Thoracic aorta (tissue), 2 donors: ENCODE data around the gene KLHL29. TPM values are rescaled to one million over a fixed set of nuclear protein-coding genes. Genes with fewer than 3 reads are reported as not detected.
"Not testable (repeated sequence)": the region's sequence is repeated elsewhere in the genome, so short reads cannot be mapped to it uniquely, and the experiment has no call there.

Source experiments
- ATAC-seq: fragments of 150-250 bp; one replicate; pipeline ENCODE4 v1.8.0; 2017; ENCODE audit warnings: low read depth; ENCODE audit not compliant: insufficient number of reproducible peaks, low FRiP score
- DNase-seq: peaks from one replicate; pipeline ENCODE4 v3.0.0-alpha.2; 2020; ENCODE audit warnings: low spot score
- H3K27ac ChIP-seq, 2 donors: fragments of 200-600 bp; sonication (generic); 1 replicate in 1 of 2; 2 replicates in 1 of 2; pipeline ENCODE4 v1.5.1; 2016; ENCODE audit warnings: mild to moderate bottlenecking in 2 of 2, moderate library complexity in 2 of 2
- H3K27me3 ChIP-seq: fragments of 200-600 bp; sonication (generic); replicated peaks from 2 replicates; pipeline ENCODE4 v1.6.0; 2016; ENCODE audit warnings: mild to moderate bottlenecking; ENCODE audit not compliant: insufficient read depth
- H3K36me3 ChIP-seq: fragments of 200-600 bp; sonication (generic); one replicate; pipeline ENCODE4 v1.5.1; 2016
- H3K4me1 ChIP-seq, 2 donors: fragments of 200-600 bp; sonication (generic); 1 replicate in 1 of 2; 2 replicates in 1 of 2; pipeline versions ENCODE4 v1.5.1 to v1.6.0; 2016; ENCODE audit warnings: low read depth in 2 of 2, mild to moderate bottlenecking in 1 of 2; ENCODE audit not compliant: control insufficient read depth in 1 of 2
- H3K4me3 ChIP-seq: fragments of 200-600 bp; sonication (generic); 2 replicates; pipeline ENCODE4 v1.5.1; 2016; ENCODE audit warnings: mild to moderate bottlenecking
- H3K9me3 ChIP-seq: fragments of 200-600 bp; sonication (generic); 2 replicates; pipeline ENCODE4 v1.5.1; 2016
- total RNA-seq, 2 donors: library from RNA; depleted of rRNA; stranded (reverse); fragments of >200 nt; gene quantifications; one replicate each; pipeline versions ENCODE4 v1.1.0 to v1.2.3, GENCODE V29; 2016
- TF ChIP-seq, protein P1 (sequence below): fragments of 200-600 bp; sonication (generic); IDR thresholded peaks from one replicate; pipeline ENCODE4 v1.5.1; 2019; ENCODE audit warnings: antibody characterized with exemption

The KLHL29 gene
- total RNA-seq, 2 donors from 2014 or later = 18.5 to 24.4 TPM

DNA sequence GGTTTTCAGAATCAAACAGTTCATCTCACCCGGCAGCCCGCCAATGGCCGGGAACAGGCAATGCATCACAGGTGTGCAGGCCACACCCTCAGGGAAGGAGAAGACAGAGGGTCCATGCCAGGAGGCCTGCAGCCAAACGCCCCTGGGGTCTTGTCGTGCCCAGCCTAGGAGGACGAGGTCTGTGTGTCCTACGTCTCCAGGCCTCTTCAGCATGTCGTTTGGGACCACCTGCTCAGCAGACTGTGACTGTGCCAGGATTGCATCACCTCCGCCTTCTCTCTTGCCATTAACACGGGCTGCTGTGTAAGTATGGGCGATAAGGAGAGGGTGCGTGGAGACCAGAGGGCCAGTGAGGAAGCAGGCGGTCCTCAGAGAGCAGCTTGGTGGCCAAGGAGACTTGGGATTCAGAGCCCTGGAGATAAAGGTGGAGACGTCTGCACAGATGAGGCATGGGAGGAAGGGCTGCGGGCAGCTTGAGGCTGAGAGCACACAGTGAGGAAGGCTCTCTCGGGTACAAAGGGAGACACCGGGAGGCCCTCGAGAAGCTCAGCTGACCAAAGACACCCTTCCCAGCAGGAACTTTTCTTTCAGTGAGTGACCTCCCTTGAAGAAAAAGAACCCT is 37.4 kb upstream of the KLHL29 start:
- Histone ChIP-seq H3K4me1 (peaks cover 7 to 8% of the 10 kb centered on the region in 2 donors), H3K27me3 (no peaks in the 10 kb centered on the region), H3K9me3 (no peaks in the 10 kb centered on the region), H3K36me3 (no peaks in the 10 kb centered on the region), H3K27ac (no peak overlapping the region), H3K4me3 (no peak overlapping the region)
- TF ChIP-seq, protein P1, sequence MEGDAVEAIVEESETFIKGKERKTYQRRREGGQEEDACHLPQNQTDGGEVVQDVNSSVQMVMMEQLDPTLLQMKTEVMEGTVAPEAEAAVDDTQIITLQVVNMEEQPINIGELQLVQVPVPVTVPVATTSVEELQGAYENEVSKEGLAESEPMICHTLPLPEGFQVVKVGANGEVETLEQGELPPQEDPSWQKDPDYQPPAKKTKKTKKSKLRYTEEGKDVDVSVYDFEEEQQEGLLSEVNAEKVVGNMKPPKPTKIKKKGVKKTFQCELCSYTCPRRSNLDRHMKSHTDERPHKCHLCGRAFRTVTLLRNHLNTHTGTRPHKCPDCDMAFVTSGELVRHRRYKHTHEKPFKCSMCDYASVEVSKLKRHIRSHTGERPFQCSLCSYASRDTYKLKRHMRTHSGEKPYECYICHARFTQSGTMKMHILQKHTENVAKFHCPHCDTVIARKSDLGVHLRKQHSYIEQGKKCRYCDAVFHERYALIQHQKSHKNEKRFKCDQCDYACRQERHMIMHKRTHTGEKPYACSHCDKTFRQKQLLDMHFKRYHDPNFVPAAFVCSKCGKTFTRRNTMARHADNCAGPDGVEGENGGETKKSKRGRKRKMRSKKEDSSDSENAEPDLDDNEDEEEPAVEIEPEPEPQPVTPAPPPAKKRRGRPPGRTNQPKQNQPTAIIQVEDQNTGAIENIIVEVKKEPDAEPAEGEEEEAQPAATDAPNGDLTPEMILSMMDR = no peak
- ATAC-seq (no peak), DNase-seq (no peak)

DNA sequence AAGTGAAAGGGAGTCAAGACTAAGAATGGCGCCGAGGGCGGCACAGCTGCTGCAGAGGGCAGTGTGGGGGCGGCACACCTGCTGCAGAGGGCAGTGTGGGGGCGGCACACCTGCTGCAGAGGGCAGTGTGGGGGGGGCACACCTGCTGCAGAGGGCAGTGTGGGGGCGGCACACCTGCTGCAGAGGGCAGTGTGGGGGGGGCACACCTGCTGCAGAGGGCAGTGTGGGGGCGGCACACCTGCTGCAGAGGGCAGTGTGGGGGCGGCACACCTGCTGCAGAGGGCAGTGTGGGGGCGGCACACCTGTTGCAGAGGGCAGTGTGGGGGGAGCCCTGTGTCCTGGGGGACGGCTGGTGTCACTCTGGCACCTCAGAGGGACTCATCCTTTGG is 36.9 kb upstream of the KLHL29 start:
- H3K9me3 ChIP-seq, DNase-seq, ATAC-seq, H3K36me3 ChIP-seq, H3K4me1 ChIP-seq, H3K4me3 ChIP-seq, H3K27me3 ChIP-seq, H3K27ac ChIP-seq: not testable (repeated sequence)

DNA sequence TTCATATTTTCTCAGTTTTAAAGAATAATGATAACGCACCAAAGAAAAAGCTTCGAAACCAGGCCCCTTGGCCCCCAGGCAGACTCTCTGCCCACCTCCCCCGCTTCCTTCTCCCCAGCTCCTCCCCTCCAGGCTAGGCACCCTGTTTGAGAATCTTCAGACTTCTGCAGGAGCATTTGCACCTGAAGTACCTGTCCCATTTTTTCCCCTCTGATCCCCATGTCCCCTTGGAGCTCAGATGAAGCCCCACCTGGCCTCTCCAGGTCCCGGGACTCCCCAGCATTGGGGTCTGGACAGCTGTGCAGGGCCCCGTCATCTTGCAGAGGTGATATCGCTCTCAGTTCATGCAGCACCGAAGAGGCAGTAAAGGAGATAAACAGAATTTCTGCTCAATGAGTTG is 35.5 kb upstream of the KLHL29 start:
- peaks cover 7 to 8% of the 10 kb centered on the region in 2 donors for H3K4me1 ChIP-seq
- H3K9me3 ChIP-seq = no peaks in the 10 kb centered on the region
- H3K4me3 ChIP-seq = no peak overlapping the region
- ATAC-seq (no peak), DNase-seq (no peak)
- no peak overlapping the region for H3K27ac ChIP-seq
- TF ChIP-seq, protein P1 = no peak
- no peaks in the 10 kb centered on the region for H3K36me3 ChIP-seq
- H3K27me3 ChIP-seq = no peaks in the 10 kb centered on the region

DNA sequence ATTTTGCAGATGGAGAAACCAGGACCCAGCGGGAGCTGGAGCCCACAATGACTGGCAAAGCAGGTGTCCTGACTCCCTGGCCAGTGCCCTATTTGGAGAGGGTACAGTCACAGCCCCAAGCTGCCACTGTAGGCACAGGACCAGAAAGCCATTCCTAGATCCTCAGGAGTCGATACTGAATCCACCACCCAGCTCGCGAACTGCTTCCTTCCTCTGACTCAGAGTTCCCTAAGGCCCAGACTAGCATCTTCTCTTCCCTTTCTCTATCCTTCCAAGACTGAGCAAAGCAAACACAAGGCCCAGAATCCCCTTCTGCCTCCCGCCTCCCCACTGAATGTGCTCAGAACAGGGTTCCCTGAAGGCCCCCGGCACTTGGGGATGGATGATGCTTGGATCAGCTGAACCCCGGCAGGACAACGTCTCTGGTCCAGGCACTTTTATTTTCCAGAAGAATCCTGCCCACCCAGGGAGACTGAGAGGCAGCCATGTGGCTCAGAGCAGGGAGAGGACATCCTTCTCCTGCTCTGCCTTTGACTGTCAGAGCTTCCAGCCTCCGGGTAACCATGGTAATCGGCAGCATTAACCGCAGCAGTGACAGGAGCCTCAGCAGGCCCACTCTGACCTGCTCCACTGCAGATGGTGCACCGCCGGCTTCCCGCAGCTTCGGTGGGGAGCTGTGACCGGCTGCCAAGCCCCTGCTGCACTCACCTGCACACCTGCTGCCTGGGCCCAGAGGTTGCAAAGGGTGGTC is 34.8 kb upstream of the KLHL29 start:
- no peaks in the 10 kb centered on the region for H3K36me3 ChIP-seq
- DNase-seq (no peak), ATAC-seq (no peak)
- H3K27me3 ChIP-seq = no peaks in the 10 kb centered on the region
- H3K4me3 ChIP-seq = no peak overlapping the region
- TF ChIP-seq, protein P1 = no peak
- H3K9me3 ChIP-seq = no peaks in the 10 kb centered on the region
- H3K27ac ChIP-seq = no peak overlapping the region
- peaks cover 7 to 8% of the 10 kb centered on the region in 2 donors for H3K4me1 ChIP-seq

DNA sequence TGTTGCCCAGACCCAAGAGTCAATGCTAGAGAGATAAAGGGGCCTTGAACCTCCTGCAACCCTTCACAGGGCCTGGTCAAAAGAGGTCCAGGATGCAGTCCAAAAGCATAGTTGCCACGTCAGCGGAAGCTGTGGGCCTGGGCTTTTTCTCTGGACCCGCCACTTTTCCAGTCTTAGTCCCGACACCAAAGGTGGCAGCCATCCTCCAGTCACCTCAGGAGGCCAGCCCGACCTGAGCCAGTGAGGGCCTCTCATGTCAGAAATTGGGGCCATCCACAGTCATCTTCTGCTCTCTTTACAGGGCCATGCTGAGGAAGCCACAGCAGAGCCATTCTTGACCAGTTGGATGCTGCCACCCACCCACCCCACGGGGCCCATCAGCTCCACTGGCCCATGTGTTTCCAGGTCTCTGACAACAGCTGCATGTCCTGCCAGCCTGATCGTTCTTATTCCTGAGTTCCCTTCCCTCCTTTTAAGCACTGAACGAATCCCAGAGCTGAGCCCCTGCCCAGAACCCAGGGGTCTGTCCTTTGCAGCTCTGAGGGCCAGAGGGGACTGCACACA is 34.1 kb upstream of the KLHL29 start:
- DNase-seq = no peak
- no peaks in the 10 kb centered on the region for H3K27me3 ChIP-seq
- no peaks in the 10 kb centered on the region for H3K9me3 ChIP-seq
- no peak overlapping the region for H3K27ac ChIP-seq
- TF ChIP-seq, protein P1 = no peak
- no peaks in the 10 kb centered on the region for H3K36me3 ChIP-seq
- no peak overlapping the region for H3K4me3 ChIP-seq
- no peak for ATAC-seq
- peaks cover 7 to 8% of the 10 kb centered on the region in 2 donors for H3K4me1 ChIP-seq
